Posterior cingulate gyrus (tissue), 11 donors: ENCODE measurements around the gene IQCN.
A peak's percentile ranks its signal among the peaks of the same experiment; 100 is the strongest.

Experiments used
- DNase-seq, 10 donors: peaks; one replicate each; pipeline versions ENCODE4 v3.0.0 to v3.0.0-alpha.2; 2020 to 2021; ENCODE audit warnings: mixed read lengths in 3 of 10
- intact Hi-C: fragments of 100-400 bp; cut with DNase I; formaldehyde crosslinking; loops from one replicate; pipeline ENCODE4 v1.15.1; 2023

IQCN gene

DNA sequence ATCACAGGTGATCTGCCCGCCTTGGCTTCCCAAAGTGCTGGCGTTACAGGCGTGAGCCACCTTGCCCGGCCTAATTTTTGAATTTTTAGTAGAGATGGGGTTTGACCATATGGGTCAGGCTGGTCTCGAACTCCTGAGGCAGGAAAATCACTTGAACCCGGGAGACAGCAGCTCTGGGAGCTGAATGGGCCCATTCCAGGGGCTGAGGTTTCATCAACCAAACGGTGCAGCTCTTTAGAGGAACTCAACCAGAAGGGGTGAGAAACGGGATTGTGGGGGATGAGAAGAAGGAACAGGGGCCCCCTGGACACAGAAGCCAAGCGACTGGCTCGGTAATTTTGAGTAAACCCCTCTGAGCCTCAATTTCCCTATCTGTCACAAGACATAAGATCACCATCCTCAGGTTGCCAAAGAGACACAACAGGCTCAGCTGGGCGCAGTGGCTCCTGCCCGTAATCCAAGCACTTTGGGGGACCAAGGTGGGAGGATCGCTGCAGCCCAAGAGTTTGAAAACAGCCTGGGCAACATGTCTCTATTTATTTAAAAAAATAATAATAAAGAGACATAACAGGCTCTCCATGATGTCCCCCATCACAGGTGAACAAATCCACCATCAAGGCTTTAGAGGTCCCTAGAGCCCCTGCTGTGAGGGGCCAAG is 562 bp downstream of the IQCN start:
- intact Hi-C loops = loop anchor here (10.0 kb wide), 1 partner anchor 141 kb away; the partner anchor contains the start of gene SSBP4
- no peak for DNase-seq

DNA sequence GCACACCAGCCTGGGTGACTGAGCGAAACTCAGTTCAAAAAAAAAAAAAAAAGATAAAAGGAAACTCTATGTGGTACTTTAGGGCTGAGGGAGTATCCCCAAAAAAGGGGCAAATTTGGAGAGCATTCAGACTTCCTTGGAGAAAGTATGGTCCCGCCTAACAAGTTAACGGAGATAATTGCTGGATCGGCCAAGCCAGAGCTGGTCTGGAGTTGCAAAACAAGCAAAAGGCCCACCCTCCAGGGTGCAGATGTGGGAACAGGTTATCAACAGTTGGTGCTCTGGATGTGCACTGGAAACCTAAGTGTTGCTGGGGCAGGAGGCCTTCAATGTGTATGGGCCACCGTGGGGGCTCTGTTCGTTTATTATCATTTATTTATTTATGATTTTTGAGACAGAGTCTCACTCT is 2.8 kb downstream of the IQCN start:
- intact Hi-C loops = loop anchor here (10.0 kb wide), 1 partner anchor 143 kb away; the partner anchor contains the start of gene SSBP4
- no peak for DNase-seq

DNA sequence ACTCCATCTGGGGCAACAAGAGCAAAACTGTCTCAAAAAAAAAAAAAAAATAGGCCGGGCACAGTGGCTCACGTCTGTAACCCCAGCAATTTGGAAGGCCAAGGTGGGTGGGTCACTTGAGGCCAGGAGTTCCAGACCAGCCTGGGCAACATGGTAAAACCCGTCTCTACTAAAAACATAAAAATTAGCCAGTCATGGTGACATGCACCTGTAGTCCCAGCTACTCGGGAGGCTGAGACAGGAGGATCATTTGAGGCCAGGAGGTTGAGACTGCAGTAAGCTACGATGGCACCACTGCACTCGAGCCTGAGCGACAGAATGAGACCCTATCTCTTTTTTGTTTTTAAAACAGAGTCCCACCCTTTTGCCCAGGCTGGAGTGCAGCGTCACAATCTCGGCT is 3.9 kb downstream of the IQCN start:
- DNase-seq = no peak
- intact Hi-C loops = loop anchor here (10.0 kb wide), 1 partner anchor 144 kb away; the partner anchor contains the start of gene SSBP4

DNA sequence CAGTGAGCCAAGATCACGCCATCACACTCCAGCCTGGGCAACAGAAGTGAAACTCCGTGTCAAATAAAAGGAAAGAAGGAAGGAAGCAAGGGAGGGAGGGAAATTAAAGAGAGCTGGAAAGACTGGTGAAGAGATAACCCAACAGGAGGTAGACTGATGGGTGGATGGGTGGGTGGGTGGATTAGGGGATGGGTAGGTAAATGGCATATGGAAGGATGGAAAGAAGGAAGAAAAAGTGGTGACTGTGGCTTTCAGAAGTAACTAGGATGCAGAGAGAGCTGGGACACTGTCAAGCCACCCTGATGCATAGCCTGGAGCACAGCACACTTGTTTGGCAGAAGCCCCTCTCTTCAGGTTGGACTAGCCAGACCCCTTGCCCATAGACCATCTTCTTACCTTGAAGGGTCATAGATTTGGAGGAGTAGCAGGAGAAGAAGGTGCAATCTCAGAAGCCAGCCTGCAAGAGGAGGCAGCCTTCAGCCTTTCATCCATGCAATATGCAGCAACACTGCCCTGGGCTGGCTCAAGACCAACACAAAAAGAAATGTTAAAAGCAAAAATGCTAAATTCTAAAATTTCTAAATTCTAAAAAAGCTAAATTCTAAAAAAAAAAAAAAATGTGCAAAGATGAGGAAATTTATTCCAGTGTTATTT is 5.1 kb downstream of the IQCN start:
- intact Hi-C loops = no loop called here
- no peak for DNase-seq

DNA sequence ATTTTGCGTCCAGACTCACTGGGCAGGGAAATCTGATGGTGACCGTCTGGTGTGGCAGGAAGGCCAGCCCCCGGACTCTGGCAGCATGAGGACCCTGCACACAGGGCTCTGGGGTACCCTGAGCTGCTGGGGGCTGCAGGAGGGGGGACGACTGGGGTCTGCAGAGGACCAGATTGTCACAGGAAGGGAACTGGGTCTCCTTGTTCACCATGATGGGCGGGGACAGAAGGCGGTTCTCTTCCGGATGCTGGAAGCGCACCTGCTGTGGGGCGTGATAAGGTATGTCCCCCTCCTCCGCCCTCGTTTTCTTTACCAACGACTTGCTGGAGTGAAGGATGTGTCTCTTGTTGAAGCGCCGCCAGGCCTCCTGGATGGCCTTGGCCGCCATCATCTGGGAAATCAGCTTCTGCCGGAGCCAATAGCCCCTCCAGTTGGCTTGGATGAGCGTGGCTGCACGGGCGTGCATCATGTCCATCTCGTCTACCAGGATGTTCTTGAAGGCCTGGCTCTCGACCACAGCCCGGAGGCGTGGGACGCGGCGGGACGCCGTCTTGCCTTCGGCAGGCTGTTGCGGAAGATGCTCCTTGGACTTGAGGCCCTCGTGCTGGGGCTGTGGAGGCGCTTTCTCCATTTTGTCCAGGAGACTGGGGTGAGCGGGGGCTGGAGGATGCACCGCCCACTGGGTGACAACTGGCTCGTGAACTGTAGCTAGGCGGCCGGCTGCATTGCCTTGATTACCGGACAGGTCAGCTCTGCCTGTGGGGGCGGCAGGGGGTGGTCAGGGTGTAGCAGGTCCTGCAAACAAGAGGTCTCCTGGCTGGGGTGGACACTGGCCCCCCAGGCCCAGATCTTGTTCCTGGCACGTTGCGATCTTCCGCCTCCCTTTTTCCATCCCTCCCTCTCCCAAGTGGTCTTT is 7.2 kb downstream of the IQCN start:
- no peak for DNase-seq
- intact Hi-C loops = no loop called here

DNA sequence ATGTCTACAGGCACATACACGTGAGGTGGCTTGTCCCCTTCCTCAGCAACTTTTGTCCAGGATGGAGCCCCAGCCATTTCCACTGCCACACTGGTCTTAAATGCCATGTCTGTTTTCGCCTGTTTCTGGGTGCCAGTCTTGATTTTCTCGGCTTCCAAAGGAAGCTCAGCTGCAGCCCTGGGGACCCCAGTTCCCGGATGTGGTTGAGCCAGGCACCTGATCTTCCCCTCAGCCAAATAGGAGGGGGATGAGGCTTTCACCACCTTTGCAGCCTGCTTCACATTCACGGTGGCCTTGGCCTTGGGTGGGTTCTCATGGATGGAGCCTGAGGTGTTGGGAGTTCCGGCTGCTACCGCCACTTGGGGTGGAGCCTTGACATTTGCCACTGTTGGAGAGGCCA is 8.7 kb downstream of the IQCN start:
- DNase-seq = no peak

DNA sequence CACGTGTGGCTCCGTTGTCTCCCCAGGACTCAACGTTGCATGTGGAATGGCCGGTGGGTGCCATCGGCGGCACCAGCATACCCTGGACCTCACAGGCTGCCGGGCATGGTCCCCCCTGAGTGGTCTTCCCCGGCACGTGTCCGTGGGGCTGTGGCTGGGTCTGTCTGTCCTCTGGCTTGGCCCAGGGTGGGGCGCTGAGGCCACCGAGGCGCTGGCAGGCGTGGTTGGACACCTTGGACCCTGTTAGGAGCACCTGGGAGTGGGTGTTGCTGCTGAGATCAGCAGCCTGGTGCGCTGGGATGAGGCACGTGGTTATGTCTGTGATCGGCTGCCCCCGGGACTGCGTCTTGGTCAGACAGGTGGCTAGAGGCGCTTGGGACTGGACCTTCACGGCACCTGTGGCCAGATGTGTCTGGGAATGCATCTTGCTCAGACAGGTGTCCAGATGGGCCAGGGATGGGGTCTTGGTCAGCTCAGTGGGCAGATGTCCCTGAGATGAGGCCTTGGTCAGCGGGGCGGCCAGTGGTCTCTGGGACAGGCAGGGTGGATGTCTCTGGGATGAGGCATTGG is 9.2 kb downstream of the IQCN start:
- peak in 1 of 10 donors; percentile 82 for DNase-seq
- intact Hi-C loops = no loop called here

More for the DNA sequence above, 8.7 kb downstream of the IQCN start:
- intact Hi-C loops = no loop called here

DNA sequence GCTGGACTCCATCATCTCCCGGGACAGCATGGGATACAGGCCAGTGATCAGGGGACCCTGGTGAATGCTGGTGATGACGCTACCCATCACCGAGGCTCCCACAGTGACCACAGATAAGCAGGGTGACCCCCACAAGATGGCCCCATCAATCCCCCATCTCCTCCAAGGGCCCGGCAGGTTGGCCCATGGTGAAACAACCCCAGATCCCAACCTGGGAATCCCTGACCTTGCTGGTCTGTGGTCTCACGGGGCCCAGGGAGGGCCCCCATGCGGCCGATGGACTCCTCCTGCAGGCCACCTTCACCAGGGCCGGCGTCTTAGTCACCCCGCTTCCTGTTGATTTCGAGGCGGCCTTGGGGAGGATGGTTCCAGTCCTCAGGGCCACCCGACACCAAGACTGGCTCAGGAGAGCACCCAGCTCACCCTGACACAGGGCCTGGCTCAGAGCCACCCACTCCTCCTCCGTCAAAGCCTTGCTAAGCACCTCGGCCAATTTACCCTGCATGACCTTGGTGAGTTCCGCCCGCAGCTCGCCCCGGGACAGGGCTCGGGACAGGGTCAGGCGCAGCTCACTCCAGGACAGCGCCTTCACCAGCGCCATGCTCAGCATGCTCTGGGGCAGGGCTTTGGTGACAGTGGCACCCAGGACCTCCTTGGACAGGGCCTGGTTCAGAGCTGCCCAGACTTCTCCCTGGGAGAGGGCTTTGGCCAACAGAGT is 10.0 kb downstream of the IQCN start:
- intact Hi-C loops = no loop called here
- DNase-seq = no peak

DNA sequence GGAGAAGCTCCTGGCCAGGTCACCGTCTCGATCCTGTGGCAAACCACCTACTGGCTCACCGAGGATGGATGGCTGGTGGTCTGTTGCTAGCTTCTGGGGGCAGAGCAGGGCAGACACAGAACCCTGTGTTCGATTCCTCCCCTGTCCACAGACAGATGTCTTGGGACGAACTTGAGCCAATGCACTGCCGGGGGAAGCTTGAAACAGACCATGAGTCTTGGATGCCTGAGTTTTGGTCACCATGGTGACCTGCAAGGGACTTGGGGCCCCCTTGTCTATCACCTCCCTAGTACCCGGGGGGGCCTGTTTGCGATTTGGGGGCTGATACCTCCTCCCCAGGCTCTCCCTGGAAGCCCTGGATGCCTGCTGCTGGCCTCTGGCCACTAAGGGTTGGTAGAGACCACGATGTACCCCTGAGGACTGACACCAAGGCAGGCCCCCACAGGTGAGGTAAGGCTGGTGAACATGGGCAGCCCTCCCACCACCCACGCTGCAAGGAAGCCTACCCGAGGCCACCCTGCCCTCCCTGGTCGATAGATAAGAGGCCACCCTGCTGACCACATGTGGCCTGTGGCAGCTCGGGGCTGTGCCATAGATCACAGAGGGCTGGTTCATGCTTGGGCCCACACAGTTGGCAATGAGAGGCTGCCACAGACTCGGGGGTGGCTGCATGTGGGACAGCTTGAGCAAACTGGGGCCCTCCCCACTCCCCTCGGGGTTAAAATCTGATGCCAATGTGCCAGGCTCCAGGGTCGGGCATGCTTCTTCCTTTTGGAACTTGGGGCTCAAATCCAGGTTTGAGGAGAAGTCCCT is 10.7 kb downstream of the IQCN start:
- intact Hi-C loops = no loop called here
- no peak for DNase-seq

DNA sequence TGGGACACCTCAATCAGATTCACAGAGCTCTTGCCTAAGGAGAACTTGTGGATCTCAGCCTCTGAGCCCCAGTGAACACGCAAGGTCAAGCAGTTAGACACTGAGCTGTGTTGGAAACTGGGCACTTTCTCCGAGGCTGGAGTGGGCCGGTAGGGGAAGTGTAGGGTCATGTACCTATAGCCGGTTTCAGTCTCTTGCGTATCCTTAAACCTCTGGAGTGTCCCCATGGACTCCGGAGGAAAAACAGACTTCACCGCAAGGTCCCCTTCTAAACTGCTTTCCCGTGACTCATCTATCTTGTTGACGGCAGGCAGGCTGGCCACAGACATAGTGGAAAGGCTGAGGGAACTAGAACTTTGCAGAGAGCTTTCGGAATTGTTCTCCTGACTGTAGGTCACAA is 11.3 kb downstream of the IQCN start:
- DNase-seq = no peak
- intact Hi-C loops = no loop called here

DNA sequence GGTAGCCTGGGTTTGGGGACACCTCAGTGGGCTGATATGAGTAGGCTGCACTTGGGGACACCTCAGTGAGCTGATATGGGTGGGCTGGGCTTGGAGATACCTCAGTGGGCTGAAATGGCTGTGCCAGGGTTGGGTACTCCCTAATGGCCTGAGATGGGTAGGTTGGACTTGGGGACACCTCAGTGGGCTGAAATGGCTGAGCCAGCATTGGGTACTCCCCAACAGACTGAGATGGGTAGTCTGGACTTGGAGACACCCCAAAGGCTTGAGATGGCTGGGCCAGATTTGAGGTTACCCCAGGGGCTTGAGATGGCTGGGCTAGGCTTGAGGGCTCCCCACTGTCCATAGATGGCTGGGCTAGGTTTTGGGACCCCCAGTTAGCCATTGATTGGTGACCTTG is 12.1 kb downstream of the IQCN start:
- no peak for DNase-seq

DNA sequence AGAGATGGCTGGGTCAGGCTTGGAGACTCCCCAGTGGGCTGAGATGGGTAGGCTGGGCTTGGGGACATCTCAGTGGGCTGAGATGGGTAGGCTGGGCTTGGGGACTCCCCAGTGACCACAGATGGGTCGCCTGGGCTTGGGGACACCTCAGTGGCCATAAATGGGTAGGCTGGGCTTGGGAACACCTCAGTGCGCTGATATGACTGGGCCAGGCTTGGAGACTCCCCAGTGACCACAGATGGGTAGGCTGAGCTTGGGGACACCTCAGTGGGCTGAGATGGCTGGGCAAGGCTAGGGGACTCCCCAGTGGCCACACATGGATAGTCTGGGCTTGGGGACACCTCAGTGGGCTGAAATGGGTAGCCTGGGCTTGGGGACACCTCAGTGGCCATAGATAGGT is 12.8 kb downstream of the IQCN start:
- intact Hi-C loops = no loop called here
- no peak for DNase-seq

More for the DNA sequence above, 12.1 kb downstream of the IQCN start:
- intact Hi-C loops = no loop called here

DNA sequence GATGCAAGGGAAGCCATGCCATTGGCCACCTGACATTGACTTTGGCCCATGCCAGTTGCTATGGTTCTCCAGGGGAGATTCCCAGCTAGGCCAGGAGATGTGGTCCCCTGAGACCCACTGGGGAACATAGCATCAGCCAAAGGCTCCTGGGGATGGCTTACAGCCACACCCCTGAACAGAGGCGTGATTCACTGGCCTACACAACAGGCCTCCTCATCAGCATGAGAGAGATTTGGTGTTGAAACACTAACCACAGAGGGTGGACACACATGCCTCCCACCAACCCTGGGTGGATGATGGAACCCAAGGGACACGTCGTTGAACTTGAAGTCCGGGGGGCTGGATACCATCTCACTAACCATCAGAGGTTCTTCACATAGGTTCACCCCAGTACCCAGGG is 14.4 kb downstream of the IQCN start:
- intact Hi-C loops = no loop called here
- no peak for DNase-seq

DNA sequence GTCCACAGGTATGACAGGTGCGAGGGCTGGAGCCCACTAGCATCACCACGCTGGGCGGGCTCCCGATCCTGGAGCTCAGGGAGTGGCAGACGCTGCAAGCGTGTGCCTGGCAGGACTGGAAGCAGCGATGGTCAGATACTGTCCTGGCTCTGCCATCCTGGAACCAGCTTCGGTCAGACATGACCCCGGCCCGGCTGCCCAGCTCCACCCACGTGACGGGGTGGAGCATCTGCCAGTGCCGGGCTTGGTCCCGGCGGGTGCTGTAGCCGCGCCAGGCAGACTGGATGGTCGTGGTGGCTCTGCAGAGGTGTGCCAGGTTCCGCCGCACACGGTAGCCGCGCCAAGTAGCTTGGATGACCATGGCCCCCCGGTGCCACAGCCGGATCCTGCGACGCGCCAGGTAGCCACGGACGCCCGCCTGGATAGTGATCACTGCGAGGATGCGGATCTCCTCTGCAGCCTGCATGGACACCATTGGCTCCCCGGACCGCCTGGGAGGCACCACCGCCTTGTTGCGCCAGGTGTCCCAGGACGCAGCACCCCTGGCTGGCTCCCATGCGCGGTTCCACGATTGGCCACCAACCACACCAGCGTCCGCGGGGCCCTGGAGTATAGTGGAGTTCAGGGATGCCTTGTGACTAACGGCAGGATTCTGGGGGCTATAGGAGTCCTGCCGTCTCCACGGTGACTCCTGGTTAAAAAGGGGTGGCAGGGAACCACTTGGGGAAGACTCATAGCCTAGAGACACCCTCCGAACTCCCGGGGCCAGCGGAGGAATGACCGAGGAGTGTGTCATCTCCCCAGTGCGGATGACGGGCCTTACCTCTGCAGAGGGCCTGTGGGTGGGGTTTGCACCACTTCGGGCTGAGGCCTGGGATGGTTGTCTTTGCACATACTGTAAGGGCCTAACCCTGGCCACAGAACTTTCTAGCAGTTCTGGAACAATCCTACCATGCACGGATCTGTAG is 16.5 kb downstream of the IQCN start:
- intact Hi-C loops = no loop called here
- no peak for DNase-seq

DNA sequence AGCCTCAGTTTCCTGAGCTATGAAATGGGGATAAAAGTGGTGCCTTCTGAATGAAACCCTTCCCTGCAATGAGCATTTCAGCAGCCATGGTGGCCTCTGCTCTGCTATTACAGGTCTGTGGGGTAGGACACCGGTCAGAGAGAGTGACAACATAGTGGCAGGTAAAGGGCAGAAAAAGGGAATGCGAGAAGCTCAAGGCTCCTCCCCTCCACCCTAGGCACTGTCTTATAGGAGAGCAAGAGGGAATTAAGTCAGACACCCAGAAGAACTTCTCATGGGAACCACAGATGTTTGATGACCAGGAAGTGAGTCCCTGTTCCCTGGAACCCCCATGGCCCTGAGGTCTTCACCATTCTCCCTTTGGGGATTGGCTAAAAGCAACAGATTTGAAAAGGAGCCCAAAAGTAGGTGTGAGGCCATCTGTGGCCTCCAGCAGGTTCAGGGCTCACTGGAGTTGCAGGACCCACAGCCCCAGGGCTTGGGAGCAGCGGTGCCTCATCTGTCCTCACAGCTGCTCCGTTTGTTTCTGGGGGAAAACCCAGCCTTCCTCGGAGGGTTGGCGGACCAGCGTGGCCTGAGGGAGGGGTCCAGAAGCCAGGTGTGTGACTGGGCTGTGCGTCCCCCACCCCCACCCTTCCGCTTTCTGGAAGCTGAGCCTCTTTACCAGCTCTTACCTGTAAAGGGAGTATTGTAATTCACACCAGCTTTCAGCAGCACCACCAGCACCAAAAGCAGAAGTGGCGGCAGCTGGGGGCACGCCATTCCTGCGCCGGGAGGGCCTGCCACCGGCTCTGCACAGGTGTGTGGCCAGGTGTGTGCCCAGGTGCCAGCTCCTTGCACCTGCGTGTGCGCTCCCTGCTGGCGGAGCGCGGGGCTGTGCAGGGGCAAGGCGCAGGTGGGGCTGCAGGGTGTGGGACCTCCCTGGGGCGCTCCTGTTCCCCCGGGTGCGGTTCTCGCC is 19.4 kb downstream of the IQCN start:
- DNase-seq = no peak
- intact Hi-C loops = loop anchor here (5.0 kb wide), 1 partner anchor 143 kb away; no protein-coding TSS in a partner anchor

DNA sequence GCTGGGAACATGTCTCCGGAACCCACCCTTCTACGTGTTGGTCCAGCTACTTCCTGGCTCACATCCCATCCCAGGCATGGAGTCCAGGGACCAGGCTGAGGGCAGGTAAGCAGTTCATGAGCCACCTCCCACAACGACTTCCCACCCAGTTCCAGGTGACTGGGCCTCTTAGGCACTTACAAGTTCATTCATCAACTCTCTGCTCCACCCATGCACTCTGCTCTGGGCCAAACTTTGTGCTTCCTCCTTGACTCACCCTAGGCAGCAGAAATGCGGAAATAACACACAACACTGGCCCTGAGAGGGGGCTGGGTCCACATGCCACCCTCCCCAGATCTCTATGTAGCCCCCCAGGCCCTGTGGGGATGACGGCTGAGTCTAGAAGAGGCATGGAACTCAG is 20.5 kb downstream of the IQCN start:
- DNase-seq = no peak
- intact Hi-C loops = loop anchor here (2.0 to 5.0 kb wide), 2 partner anchors 49 to 141 kb away; partner anchors contain the start of gene RAB3A

DNA sequence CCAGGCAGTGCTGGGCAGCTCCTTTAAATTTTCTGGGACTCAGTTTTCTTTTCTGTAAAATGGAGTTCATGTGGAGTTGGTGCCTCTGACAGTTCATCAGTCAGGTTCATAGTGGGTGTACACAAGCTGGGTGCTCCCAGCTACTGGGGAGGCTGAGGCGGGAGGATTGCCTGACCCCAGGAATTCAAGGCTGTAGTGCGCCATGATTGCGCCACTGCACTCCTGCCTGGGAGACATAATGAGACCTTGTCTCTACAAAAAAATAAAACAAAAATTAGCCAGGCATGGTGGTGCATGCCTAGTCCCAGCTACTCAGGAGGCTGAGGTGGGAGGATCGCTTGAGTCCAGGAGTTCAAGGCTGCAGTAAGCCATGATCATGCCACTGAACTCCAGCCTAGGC is 21.1 kb downstream of the IQCN start:
- intact Hi-C loops = loop anchor here (2.0 to 5.0 kb wide), 2 partner anchors 48 to 141 kb away; partner anchors contain the start of gene RAB3A
- no peak for DNase-seq
